ENCODE measurements around the gene TPK1.

The TPK1 gene

GRCh38 chr7:144835652-144836544 lies at the start of gene TPK1:
TPK1 (minus strand) TSS chr7:144836053; CDS start chr7:144835602, 451 bp downstream.
- peak; percentile 98 for DNase-seq
- in situ Hi-C loops (cut with HindIII; ENCODE audit: low pct_ligation_motif_present, low pct_unique_long_range_greater_than_20kb, low sequenced_read_pairs): no loop called here

- no peak for DNase-seq
- in situ Hi-C loops (cut with HindIII; ENCODE audit: low pct_ligation_motif_present, low pct_unique_long_range_greater_than_20kb, low sequenced_read_pairs): no loop called here
These were observed 49.6 kb upstream of the TPK1 start for GRCh38 chr7:144885478-144885877.

GRCh38 chr7:144884896-144885295 lies 49.0 kb upstream of the TPK1 start:
- DNase-seq: no peak
- in situ Hi-C loops (cut with HindIII; ENCODE audit: low pct_ligation_motif_present, low pct_unique_long_range_greater_than_20kb, low sequenced_read_pairs): no loop called here

- in situ Hi-C loops (cut with HindIII; ENCODE audit: low pct_ligation_motif_present, low pct_unique_long_range_greater_than_20kb, low sequenced_read_pairs): no loop called here
- no peak for DNase-seq
These were observed 37.5 kb upstream of the TPK1 start for GRCh38 chr7:144873316-144873845.

- no peak for DNase-seq
- in situ Hi-C loops (cut with HindIII; ENCODE audit: low pct_ligation_motif_present, low pct_unique_long_range_greater_than_20kb, low sequenced_read_pairs): no loop called here
These were observed 33.2 kb upstream of the TPK1 start for GRCh38 chr7:144869082-144869481.

- in situ Hi-C loops (cut with HindIII; ENCODE audit: low pct_ligation_motif_present, low pct_unique_long_range_greater_than_20kb, low sequenced_read_pairs): no loop called here
- DNase-seq: no peak
These were observed 30.3 kb upstream of the TPK1 start for GRCh38 chr7:144866189-144866588.

GRCh38 chr7:144863320-144863647 lies 27.4 kb upstream of the TPK1 start:
- in situ Hi-C loops (cut with HindIII; ENCODE audit: low pct_ligation_motif_present, low pct_unique_long_range_greater_than_20kb, low sequenced_read_pairs): no loop called here

GRCh38 chr7:144862612-144863319 lies 26.9 kb upstream of the TPK1 start:
- DNase-seq: no peak
- in situ Hi-C loops (cut with HindIII; ENCODE audit: low pct_ligation_motif_present, low pct_unique_long_range_greater_than_20kb, low sequenced_read_pairs): no loop called here

More at GRCh38 chr7:144863320-144863647, 27.4 kb upstream of the TPK1 start:
- DNase-seq: no peak

GRCh38 chr7:144859739-144860138 lies 23.9 kb upstream of the TPK1 start:
- DNase-seq: no peak
- in situ Hi-C loops (cut with HindIII; ENCODE audit: low pct_ligation_motif_present, low pct_unique_long_range_greater_than_20kb, low sequenced_read_pairs): no loop called here

- in situ Hi-C loops (cut with HindIII; ENCODE audit: low pct_ligation_motif_present, low pct_unique_long_range_greater_than_20kb, low sequenced_read_pairs): no loop called here
- no peak for DNase-seq
These were observed 21.6 kb upstream of the TPK1 start for GRCh38 chr7:144857463-144857862.

- DNase-seq: peak; percentile 56
- in situ Hi-C loops (cut with HindIII; ENCODE audit: low pct_ligation_motif_present, low pct_unique_long_range_greater_than_20kb, low sequenced_read_pairs): no loop called here
These were observed 19.1 kb upstream of the TPK1 start for GRCh38 chr7:144854839-144855424.

GRCh38 chr7:144853542-144853941 lies 17.7 kb upstream of the TPK1 start:
- in situ Hi-C loops (cut with HindIII; ENCODE audit: low pct_ligation_motif_present, low pct_unique_long_range_greater_than_20kb, low sequenced_read_pairs): no loop called here
- DNase-seq: no peak

GRCh38 chr7:144848078-144848477 lies 12.2 kb upstream of the TPK1 start:
- no peak for DNase-seq
- in situ Hi-C loops (cut with HindIII; ENCODE audit: low pct_ligation_motif_present, low pct_unique_long_range_greater_than_20kb, low sequenced_read_pairs): no loop called here

- in situ Hi-C loops (cut with HindIII; ENCODE audit: low pct_ligation_motif_present, low pct_unique_long_range_greater_than_20kb, low sequenced_read_pairs): no loop called here
- DNase-seq: no peak
These were observed 6.6 kb upstream of the TPK1 start for GRCh38 chr7:144842377-144842851.

- in situ Hi-C loops (cut with HindIII; ENCODE audit: low pct_ligation_motif_present, low pct_unique_long_range_greater_than_20kb, low sequenced_read_pairs): no loop called here
- no peak for DNase-seq
These were observed 641 bp upstream of the TPK1 start for GRCh38 chr7:144836545-144836842.

GRCh38 chr7:144835155-144835611 lies 670 bp downstream of the TPK1 start:
- in situ Hi-C loops (cut with HindIII; ENCODE audit: low pct_ligation_motif_present, low pct_unique_long_range_greater_than_20kb, low sequenced_read_pairs): no loop called here
- peak; percentile 77 for DNase-seq

- in situ Hi-C loops (cut with HindIII; ENCODE audit: low pct_ligation_motif_present, low pct_unique_long_range_greater_than_20kb, low sequenced_read_pairs): no loop called here
- DNase-seq: peak; percentile 72
These were observed 1.2 kb downstream of the TPK1 start for GRCh38 chr7:144834641-144835144.

GRCh38 chr7:144830811-144831210 lies 5.0 kb downstream of the TPK1 start:
- in situ Hi-C loops (cut with HindIII; ENCODE audit: low pct_ligation_motif_present, low pct_unique_long_range_greater_than_20kb, low sequenced_read_pairs): no loop called here

More at GRCh38 chr7:144830811-144831210, 5.0 kb downstream of the TPK1 start:
- DNase-seq: peak; percentile 48
